MM.1S (cell line): ENCODE measurements around the gene DPP6.

Experiments used
- DNase-seq: peaks from one replicate; pipeline ENCODE4 v3.0.0-alpha.2; 2015
- H2AFZ ChIP-seq: fragments of 300-600 bp; sonication (generic); 2 replicates; pipeline ENCODE4 v1.6.0; 2016; ENCODE audit warnings: antibody characterized with exemption, low read length
- H3F3A ChIP-seq: fragments of 300-600 bp; sonication (generic); 2 replicates; pipeline ENCODE4 v1.6.1; 2016; ENCODE audit warnings: mild to moderate bottlenecking, antibody characterized with exemption, low read length, moderate library complexity, mixed read lengths; ENCODE audit not compliant: insufficient read depth
- H3K27ac ChIP-seq: fragments of 300-600 bp; sonication (generic); 2 replicates; pipeline ENCODE4 v1.5.1; 2016; ENCODE audit warnings: mild to moderate bottlenecking, low read length
- H3K27me3 ChIP-seq: fragments of 300-600 bp; sonication (generic); replicated peaks from 2 replicates; pipeline ENCODE4 v1.6.0; 2016; ENCODE audit warnings: low read length; ENCODE audit not compliant: insufficient read depth
- H3K36me3 ChIP-seq: fragments of 300-600 bp; sonication (generic); replicated peaks from 2 replicates; pipeline ENCODE4 v1.6.1; 2016; ENCODE audit warnings: mild to moderate bottlenecking, low read length, mixed read lengths; ENCODE audit not compliant: insufficient read depth
- H3K4me1 ChIP-seq: fragments of 300-600 bp; sonication (generic); 2 replicates; pipeline ENCODE4 v1.6.1; 2016; ENCODE audit warnings: low read length, mixed read lengths
- H3K4me2 ChIP-seq: fragments of 300-600 bp; sonication (generic); 2 replicates; pipeline ENCODE4 v1.6.0; 2016; ENCODE audit warnings: low read depth, low read length
- H3K4me3 ChIP-seq: fragments of 300-600 bp; sonication (generic); 2 replicates; pipeline ENCODE4 v1.5.1; 2016; ENCODE audit warnings: low read length, mixed read lengths
- H3K79me2 ChIP-seq: fragments of 300-600 bp; sonication (generic); 2 replicates; pipeline ENCODE4 v1.6.1; 2016; ENCODE audit warnings: mixed run types, low read length, mixed read lengths
- H3K9ac ChIP-seq: fragments of 300-600 bp; sonication (generic); 2 replicates; pipeline ENCODE4 v1.6.1; 2016; ENCODE audit warnings: low read length, mixed read lengths
- H3K9me2 ChIP-seq: fragments of 300-600 bp; sonication (generic); replicated peaks from 2 replicates; pipeline ENCODE4 v1.6.1; 2016; ENCODE audit warnings: mild to moderate bottlenecking, low read length, mixed read lengths; ENCODE audit not compliant: insufficient read depth
- H3K9me3 ChIP-seq: fragments of 300-600 bp; sonication (generic); replicated peaks from 2 replicates; pipeline ENCODE4 v1.6.1; 2016; ENCODE audit warnings: mild to moderate bottlenecking, low read length, mixed read lengths; ENCODE audit not compliant: insufficient read depth
- H4K20me1 ChIP-seq: fragments of 300-600 bp; sonication (generic); 2 replicates; pipeline ENCODE4 v1.6.1; 2016; ENCODE audit warnings: mild to moderate bottlenecking, low read length, moderate library complexity, mixed read lengths; ENCODE audit not compliant: insufficient read depth
- CTCF ChIP-seq: fragments of 300-600 bp; sonication (generic); IDR thresholded peaks from 2 replicates; pipeline ENCODE4 v1.5.1; 2016; ENCODE audit warnings: antibody characterized with exemption, low read length, mixed read lengths
- EZH2 ChIP-seq: fragments of 300-600 bp; sonication (generic); optimal IDR thresholded peaks from 2 replicates; pipeline ENCODE3; 2017; ENCODE audit warnings: low read depth, mild to moderate bottlenecking, antibody characterized with exemption, low read length, mixed read lengths
- EZH2phosphoT487 ChIP-seq: fragments of 300-600 bp; sonication (generic); IDR thresholded peaks from 2 replicates; pipeline ENCODE4 v1.6.1; 2018; ENCODE audit warnings: antibody characterized with exemption, low read length

The DPP6 gene

DNA sequence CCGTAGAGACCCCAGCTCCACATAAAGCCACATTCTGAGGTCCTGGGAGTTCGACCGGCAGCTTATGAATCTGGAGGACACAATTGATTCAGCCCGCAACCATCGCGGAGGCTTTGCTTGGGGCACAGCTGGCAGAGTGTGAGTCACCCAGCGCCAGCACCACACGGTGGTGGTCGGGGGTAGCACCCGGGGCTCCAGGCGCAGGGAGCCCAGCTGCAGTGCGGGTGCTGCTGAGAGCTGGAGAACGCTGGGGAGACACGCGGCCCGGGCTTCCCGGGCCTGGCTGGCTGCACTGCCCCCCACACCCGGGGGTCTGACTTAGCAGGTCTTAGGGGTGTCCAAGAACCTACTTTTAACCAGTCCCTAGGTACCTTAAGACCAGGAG is 862.8 kb downstream of the DPP6 start:
- Histone ChIP-seq H2AFZ (no peak overlapping the region), H4K20me1 (no peaks in the 10 kb centered on the region), H3K9me3 (no peaks in the 10 kb centered on the region), H3K4me3 (no peak overlapping the region), H3K4me1 (no peaks in the 10 kb centered on the region), H3K27me3 (peaks cover 36% of the 10 kb centered on the region), H3K9me2 (no peaks in the 10 kb centered on the region), H3K4me2 (no peak overlapping the region), H3F3A (no peaks in the 10 kb centered on the region), H3K27ac (no peak overlapping the region), H3K9ac (no peak overlapping the region), H3K79me2 (no peaks in the 10 kb centered on the region), H3K36me3 (no peaks in the 10 kb centered on the region)
- TF ChIP-seq CTCF (no peak), EZH2phosphoT487 (no peak), EZH2 (no peak)
- DNase-seq = no peak

DNA sequence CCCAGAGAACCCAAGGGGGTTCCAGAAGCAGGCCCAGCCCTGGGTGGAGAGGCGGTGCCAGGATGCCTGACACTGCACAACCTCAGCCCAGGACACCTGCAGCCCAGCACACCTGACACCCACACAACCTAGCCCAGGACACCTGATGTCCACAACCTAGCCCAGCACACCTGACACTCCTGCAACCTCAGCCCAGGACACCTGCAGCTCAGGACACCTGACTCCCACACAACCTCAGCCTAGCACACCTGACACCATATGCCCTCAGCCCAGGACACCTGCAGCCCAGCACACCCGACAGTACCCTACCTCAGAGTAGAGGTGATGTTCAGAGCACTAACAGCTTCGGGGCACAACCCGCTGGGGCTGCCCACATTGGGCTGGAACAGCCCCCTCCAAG is 863.4 kb downstream of the DPP6 start:
- peak; percentile 17 for DNase-seq
- Histone ChIP-seq H2AFZ (no peak overlapping the region), H3F3A (no peaks in the 10 kb centered on the region), H3K9ac (no peak overlapping the region), H4K20me1 (no peaks in the 10 kb centered on the region), H3K9me3 (no peaks in the 10 kb centered on the region), H3K9me2 (no peaks in the 10 kb centered on the region), H3K36me3 (no peaks in the 10 kb centered on the region), H3K27me3 (peaks cover 40% of the 10 kb centered on the region), H3K79me2 (no peaks in the 10 kb centered on the region), H3K27ac (no peak overlapping the region), H3K4me3 (no peak overlapping the region), H3K4me2 (no peak overlapping the region), H3K4me1 (no peaks in the 10 kb centered on the region)
- TF ChIP-seq CTCF (no peak), EZH2phosphoT487 (no peak), EZH2 (no peak)

- Histone ChIP-seq H3K9me2 (no peaks in the 10 kb centered on the region), H2AFZ (no peak overlapping the region), H3K4me1 (no peaks in the 10 kb centered on the region), H3F3A (no peaks in the 10 kb centered on the region), H4K20me1 (no peaks in the 10 kb centered on the region), H3K27me3 (peaks cover 39% of the 10 kb centered on the region), H3K27ac (no peak overlapping the region), H3K36me3 (no peaks in the 10 kb centered on the region), H3K4me3 (no peak overlapping the region), H3K79me2 (no peaks in the 10 kb centered on the region), H3K9me3 (no peaks in the 10 kb centered on the region), H3K9ac (no peak overlapping the region), H3K4me2 (no peak overlapping the region)
- DNase-seq = no peak
- TF ChIP-seq CTCF (no peak), EZH2 (no peak), EZH2phosphoT487 (no peak)
Observed at GRCh38 chr7:154916381-154916780, 864.2 kb downstream of the DPP6 start.
